Suppressor macrophage treated with lipopolysaccharide for 4 hours (primary cell): ENCODE measurements around the gene EIF3A.
"Not testable (repeated sequence)": the region's sequence is repeated elsewhere in the genome, so short reads cannot be mapped to it uniquely, and the experiment has no call there.

Experiments used
- DNase-seq: peaks from one replicate; pipeline ENCODE4 v3.0.0-alpha.2; 2020

Gene EIF3A, protein sequence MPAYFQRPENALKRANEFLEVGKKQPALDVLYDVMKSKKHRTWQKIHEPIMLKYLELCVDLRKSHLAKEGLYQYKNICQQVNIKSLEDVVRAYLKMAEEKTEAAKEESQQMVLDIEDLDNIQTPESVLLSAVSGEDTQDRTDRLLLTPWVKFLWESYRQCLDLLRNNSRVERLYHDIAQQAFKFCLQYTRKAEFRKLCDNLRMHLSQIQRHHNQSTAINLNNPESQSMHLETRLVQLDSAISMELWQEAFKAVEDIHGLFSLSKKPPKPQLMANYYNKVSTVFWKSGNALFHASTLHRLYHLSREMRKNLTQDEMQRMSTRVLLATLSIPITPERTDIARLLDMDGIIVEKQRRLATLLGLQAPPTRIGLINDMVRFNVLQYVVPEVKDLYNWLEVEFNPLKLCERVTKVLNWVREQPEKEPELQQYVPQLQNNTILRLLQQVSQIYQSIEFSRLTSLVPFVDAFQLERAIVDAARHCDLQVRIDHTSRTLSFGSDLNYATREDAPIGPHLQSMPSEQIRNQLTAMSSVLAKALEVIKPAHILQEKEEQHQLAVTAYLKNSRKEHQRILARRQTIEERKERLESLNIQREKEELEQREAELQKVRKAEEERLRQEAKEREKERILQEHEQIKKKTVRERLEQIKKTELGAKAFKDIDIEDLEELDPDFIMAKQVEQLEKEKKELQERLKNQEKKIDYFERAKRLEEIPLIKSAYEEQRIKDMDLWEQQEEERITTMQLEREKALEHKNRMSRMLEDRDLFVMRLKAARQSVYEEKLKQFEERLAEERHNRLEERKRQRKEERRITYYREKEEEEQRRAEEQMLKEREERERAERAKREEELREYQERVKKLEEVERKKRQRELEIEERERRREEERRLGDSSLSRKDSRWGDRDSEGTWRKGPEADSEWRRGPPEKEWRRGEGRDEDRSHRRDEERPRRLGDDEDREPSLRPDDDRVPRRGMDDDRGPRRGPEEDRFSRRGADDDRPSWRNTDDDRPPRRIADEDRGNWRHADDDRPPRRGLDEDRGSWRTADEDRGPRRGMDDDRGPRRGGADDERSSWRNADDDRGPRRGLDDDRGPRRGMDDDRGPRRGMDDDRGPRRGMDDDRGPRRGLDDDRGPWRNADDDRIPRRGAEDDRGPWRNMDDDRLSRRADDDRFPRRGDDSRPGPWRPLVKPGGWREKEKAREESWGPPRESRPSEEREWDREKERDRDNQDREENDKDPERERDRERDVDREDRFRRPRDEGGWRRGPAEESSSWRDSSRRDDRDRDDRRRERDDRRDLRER (N-terminal part only)

GRCh38 chr10:119080521-119081259 lies at the start of gene EIF3A:
Gene EIF3A (minus strand): TSS chr10:119080817. CDS start chr10:119080676, 141 bp downstream.
- peak; percentile 98 for DNase-seq

GRCh38 chr10:119129721-119130120 lies 49.1 kb upstream of the EIF3A start:
- DNase-seq, result peak; percentile 14

DNA sequence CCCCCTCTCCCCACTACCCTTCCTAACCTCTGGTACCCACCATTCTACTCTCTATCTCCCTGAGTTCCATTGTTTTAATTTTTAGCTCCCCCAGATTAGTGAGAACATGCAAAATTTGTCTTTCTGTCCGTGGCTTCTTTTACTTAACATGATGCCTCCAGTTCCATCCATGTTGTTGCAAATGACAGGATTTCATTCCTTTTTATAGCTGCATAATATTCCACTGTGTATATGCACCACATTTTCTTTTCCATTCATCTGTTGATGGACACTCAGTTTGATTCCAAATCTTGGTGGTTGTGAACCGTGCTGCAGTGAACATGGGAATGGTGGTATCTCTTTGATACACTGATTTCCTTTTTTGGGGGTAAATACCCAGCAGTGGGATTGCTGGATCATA lies 45.3 kb upstream of the EIF3A start:
- DNase-seq, result no peak

- DNase-seq, result no peak
Measured at GRCh38 chr10:119120875-119121274, 40.3 kb upstream of the EIF3A start.

DNA sequence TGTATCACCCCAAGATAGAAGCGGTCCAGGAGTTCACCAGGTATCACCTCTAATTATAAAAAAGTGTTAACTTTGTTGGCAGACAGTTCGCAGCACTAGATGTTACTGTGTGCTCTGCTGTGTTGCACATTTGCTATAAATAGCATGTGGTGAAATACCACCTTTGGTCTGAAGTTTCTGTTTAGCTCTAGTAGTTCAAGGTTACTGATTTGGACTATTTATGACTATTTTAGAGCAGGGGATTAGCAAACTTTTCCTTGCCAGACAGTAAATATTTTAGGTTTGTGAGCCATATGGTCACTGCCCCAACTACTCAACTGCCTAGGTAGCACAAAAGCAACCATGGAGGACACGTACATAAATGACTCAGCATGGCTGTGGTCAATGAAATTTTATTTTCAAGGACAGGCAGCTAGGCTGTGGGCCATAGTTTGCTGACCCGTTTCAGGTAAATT lies 39.8 kb upstream of the EIF3A start:
- no peak for DNase-seq

DNA sequence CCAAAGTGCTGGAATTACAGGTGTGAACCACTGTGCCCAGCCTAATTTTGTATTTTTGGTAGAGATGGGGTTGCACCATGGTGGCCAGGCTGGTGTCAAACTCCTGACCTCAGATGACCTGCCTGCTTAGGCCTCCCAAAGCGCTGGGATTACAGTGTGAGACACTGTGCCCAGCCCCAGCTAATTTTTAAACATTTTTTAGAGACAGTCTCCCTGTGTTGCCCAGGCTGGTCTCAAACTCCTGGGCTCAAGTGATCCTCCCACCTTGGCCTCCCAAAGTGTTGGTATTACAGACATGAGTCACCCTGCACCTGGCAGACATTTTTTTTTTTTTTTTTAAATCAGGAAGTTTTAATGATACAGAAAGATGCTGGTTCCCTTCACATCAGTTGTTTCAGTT lies 38.8 kb upstream of the EIF3A start:
- DNase-seq, result no peak

DNA sequence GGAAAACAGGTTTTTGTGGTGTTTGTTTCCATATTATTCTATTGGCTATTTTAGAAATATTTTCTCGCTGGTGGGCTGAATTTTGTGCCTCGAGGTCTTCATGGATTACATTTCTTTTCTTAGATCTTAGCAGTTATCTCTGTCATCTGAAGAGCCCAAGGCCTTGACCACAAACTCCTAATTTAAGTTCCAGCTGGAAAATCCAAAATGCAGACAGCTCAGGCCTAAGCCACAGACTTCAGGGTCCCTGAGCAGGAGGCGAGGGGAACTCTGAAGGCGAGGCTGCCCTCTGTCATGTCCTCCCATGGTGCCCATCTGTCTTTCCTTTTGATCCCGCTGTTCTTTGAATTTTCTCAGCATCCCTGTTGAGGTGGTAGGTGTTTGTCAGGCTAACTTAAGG lies 37.6 kb upstream of the EIF3A start:
- no peak for DNase-seq

- DNase-seq, result no peak
Measured at GRCh38 chr10:119116326-119116951, 35.8 kb upstream of the EIF3A start.

- no peak for DNase-seq
Measured at GRCh38 chr10:119115926-119116325, 35.3 kb upstream of the EIF3A start.

- DNase-seq, result peak; percentile 86
Measured at GRCh38 chr10:119113751-119114732, 33.4 kb upstream of the EIF3A start.

- DNase-seq, result peak; percentile 70
Measured at GRCh38 chr10:119112056-119112455, 31.4 kb upstream of the EIF3A start.

DNA sequence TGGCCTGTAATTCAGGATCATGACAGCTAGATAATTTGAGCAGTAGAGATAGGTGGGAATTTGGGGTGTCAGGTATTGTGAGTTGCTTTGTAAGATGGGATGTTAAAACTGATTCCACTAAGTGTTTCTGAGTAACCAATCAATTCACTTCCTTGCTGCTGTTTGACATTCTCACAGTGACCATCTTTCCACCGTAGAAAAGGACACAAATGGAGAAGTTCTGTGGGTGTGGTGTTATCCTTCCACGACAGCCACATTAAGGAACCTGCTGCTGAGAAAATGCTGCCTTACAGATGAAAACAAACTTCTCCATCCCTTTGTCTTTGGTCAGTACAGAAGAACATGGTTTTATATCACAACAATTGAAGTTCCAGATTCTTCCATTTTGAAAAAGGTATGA lies 27.2 kb upstream of the EIF3A start:
- DNase-seq, result not testable (repeated sequence)

GRCh38 chr10:119107106-119107505 lies 26.5 kb upstream of the EIF3A start:
- DNase-seq, result not testable (repeated sequence)

- DNase-seq, result not testable (repeated sequence)
Measured at GRCh38 chr10:119105899-119106298, 25.3 kb upstream of the EIF3A start.

GRCh38 chr10:119105155-119105554 lies 24.5 kb upstream of the EIF3A start:
- DNase-seq, result no peak

DNA sequence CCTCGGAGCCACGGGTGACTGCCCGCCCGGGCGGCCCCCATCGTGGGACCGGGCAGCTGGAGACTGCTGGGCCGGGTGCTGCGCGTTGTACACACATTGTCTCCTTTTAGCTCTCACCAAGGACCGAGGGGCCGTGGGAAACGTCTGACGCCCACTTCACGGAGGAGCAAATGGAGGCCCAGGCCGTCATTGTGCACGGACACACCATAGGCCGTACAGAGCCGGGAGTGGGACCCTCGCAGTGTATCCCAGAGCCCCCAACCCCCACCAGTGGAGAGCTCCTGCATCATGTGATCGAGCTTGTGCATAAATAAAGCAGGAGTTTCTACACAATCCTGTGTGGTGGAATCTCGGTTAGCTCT lies 24.0 kb upstream of the EIF3A start:
- DNase-seq, result no peak

GRCh38 chr10:119103903-119104653 lies 23.5 kb upstream of the EIF3A start, which contains the start of gene DENND10:
Gene DENND10 (plus strand): TSS chr10:119104113. CDS start chr10:119104143, 30 bp downstream.
- peak; percentile 89 for DNase-seq

- DNase-seq, result no peak
Measured at GRCh38 chr10:119103241-119103902, 22.8 kb upstream of the EIF3A start.
